HG03469 (cell line): ENCODE data around the gene FAM171A1.
"Not testable (repeated sequence)": the region's sequence is repeated elsewhere in the genome, so short reads cannot be mapped to it uniquely, and the experiment has no call there.

Source experiments
- ATAC-seq: cut with Tn5 transposase; IDR thresholded peaks from one replicate; pipeline ENCODE4 v1.9.1; 2021; ENCODE audit warnings: mild to moderate bottlenecking, moderate library complexity, moderate number of reproducible peaks; ENCODE audit not compliant: unreplicated experiment

The FAM171A1 gene

DNA sequence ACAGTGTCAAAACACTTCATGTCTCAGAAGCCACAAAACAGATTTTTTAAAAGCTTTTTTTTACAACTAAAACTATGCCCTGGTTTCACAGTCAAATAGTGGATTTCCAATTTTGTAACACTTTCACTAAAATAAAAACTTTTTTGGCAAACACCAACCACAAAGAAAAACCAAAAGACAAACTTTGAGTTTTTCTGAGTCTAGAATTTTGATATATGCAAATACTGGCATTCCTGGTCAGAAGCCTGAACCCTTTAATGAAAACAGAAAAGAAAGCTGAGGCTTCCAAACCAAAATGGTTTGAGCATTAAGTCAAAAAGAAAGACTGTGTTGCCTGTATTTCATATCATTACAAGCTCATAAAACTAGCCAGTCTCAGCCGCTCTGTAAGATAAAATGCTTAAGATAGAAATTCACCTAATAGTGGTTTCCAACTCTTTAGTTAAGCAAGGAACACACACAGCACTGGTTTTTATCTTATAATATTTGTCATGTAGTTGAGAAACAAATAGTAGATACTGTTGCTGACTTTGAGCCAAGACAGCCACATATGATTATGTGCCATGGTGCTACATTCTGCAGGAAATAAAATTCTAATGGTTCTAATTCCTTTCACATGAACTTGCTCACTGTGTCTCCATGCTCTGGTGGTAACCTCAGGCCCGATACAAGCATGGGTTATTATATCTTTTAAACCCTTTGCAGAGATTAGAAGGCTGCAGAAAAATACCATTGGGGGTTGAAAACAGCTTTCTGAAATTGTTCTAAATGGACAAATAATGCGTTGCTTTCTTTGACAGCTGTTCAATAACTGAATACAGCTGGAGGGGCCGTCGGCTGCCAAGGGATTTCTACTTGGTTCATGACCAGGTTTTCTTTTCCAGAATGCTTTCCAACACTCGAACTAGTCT, 49.4 kb downstream of the FAM171A1 start:
- ATAC-seq, result no peak

DNA sequence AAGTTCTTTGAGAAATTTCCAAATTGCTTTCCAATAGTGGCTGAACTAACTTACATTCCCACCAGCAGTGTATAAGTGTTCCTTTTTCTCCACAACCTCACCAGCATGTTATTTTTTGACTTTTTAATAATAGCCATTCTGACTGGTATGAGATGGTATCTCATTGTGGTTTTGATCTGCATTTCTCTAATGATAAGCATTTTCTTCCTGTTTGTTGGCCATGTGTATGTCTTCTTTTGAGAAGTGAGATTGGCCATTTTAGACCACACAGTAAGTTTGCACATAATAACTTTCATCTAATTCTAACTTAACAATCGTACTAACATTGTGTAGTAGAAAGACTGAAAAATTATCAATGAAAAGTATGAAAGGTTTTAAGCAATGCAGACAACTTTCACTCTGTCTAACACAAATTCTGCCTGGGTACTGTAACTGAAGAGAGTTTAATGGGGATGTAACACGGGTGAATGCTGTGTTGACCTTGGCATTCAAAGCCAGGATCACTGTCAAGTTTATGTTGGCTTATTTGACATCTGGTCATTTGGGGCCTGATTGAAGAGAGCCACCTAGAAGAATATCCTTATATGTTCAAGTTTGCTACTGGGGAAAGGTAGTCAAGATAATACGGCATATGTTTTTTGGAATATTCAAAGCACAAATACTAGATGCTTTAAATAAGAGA, 50.4 kb downstream of the FAM171A1 start:
- ATAC-seq, result no peak

- no peak for ATAC-seq
Measured at GRCh38 chr10:15320118-15320517, 51.0 kb downstream of the FAM171A1 start.

- no peak for ATAC-seq
Measured at GRCh38 chr10:15316871-15317464, 54.1 kb downstream of the FAM171A1 start.

GRCh38 chr10:15316145-15316544, 54.9 kb downstream of the FAM171A1 start:
- no peak for ATAC-seq

GRCh38 chr10:15315286-15315685, 55.8 kb downstream of the FAM171A1 start:
- ATAC-seq, result no peak

GRCh38 chr10:15314482-15315045, 56.5 kb downstream of the FAM171A1 start:
- ATAC-seq, result no peak

DNA sequence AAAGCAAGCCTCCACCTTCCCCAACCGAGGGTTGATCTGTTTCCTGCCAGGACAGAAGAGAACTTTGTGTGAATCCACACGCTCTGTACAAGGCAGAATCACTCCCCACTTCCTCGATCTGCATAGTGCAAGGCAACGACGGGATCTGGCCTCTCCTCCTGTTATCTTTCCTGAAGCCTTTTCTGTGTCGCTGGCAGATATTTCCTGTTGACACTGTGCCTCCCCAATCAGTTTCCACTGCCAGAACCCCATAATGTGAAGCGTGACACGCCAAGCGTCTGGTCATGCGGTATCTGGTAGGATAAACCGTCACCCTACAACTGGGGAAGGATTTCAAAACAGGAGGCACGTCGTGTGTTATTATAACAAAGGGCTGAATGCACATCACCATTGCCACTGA, 57.2 kb downstream of the FAM171A1 start:
- ATAC-seq, result no peak

- no peak for ATAC-seq
Measured at GRCh38 chr10:15313047-15313446, 58.0 kb downstream of the FAM171A1 start.

- ATAC-seq, result no peak
Measured at GRCh38 chr10:15311569-15312280, 59.4 kb downstream of the FAM171A1 start.

DNA sequence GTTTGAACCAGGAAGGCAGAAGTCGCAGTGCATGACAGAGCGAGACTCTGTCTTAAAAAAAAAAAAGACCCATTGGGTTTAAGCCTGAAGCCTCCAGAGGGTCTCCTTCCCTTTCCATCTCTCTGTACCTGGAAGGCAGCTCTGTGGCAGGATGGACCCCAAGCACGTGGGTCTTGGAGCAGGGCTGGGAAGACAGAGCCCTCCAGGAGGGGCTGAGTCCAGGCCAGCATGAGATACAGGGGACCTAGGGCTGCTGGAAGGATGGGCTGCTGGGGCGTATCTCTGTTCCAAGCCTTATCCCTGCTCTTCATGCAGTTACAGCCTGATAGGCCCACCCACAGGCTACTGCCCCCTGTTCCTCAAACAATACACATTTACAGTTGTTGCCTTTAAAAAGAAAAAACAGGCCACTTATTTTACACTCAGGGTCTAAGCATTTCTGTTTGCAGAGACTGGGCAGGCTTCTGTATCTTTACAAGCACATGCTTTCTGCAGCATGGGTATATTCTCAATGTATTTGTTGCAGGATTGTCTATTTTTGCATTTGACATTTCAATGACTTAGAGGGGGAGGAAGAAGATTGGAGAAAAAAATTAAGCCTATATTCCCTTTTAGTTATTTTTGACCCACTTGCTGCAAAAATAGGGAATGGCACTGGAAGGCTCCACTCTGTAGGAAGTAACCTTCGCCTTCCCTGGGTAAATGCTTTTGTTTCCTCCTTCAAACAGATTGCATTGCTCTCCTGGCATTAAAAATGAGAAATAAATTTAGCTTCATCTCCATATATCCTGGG, 60.1 kb downstream of the FAM171A1 start:
- no peak for ATAC-seq

DNA sequence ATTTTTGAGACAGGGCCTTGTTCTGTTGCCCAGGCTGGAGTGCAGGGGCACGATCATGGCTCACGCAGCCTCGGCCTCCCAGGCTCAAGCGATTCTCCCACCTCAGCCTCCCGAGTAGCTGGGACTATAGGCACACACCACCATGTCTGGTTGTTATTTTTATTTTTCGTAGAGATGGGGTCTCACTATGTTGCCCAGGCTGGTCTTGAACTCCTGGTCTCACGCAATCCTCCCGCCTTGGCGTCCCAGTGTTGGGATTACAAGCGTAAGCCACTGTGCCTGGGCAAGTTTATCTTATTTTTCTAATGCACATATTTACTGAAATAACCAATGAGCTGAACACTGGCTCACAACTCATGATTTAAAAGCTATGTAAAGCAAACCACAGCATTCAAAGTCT, 61.9 kb downstream of the FAM171A1 start:
- ATAC-seq, result no peak

DNA sequence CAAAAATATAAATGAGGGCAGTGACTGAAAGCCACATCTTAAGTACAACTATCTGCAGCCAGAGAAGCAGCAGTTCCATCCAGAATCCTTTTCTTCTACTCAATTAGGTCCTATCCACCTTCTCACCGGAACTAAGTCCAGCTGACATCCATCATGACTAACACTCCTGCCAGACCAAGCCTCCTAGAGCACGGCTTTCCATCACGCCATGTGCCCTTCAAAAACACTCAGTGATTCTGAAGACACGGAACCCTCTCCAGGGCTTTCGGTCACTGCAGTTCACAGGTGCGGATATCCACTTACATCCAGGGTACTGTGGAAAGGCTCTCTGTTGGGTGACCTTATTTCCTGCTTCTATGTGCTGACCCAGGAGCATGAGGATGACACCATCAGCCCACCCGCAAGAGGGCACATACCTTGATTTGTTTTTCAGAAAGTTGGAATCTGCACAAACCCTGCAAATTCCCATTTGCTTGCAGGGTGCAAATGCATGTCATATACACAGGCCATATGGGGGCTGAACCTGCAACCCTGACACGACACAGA, 64.3 kb downstream of the FAM171A1 start:
- ATAC-seq, result no peak

DNA sequence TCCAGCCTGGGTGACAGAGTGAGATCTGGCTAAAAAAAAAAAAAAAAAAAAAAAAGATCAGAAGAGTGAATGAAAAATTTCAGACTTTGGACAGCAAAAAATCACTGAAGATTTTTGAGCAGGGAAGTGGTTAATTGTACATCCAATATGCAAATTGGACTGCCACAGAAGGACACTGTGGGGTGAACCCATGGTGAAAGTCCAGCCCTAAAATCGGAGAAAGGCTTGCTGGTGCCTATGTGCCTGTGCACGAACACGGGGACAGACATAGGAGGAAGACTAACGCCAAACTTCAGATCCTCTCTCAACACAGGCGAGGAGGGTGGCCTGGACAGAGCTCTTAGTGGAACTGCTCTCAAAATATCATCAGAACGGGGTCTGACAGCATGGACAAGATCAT, 65.5 kb downstream of the FAM171A1 start:
- ATAC-seq, result no peak

DNA sequence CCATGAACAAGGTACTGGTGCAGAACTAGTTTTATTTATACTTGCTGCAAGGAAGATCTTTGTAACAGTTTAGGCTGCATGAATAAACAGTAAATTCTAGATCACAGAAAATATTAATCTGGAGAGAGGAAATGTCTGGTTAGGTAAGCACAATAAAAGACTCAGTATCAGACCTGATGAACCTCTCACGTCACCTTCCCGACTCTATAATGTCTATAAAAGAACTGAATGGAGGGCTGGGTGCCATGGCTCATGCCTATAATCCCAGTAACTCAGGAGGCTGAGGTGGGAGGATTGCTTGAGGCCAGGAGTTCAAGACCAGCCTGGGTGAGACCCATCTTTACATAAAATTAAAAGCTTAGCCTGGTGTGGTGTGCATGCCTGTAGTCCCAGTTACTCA, 65.9 kb downstream of the FAM171A1 start:
- ATAC-seq, result no peak

- ATAC-seq, result not testable (repeated sequence)
Measured at GRCh38 chr10:15302188-15302956, 68.7 kb downstream of the FAM171A1 start.

DNA sequence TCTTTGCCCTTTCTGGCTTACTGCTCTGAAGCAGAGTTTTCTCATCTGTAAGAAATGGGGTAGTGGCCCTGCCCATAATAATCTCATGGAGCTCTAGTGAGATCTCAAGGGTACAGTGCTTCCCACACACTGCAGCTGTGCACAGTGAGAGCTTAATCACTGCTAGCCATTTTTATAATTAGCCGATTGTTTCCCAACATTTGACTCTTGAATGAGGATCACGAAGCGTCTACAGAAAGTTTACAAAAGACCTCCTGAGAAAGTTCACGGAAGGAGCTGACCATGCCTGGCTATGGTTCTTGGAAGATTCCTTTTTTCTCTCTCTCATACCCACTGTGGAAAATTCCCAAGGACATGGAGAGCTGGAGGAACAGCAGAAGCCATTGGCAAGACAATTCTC, 70.4 kb downstream of the FAM171A1 start:
- no peak for ATAC-seq

DNA sequence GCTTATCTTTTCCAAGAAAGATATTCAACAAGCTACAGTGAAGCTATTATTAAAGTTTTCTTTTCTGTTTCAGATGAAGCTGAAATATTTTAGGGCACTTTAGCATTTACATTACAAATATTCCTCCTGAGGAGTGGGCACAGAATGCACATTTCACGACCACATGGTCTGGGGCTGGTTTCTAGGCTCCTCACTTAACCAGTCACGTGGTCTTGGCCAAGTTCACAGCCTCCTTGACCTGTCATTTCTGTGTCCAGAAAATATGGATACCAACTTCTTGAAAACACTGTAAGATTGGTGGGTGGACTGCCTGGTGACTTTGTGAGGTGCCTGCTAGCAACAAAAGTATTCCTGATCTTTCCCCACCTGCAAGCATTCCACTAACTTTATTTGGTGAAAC, 70.9 kb downstream of the FAM171A1 start:
- ATAC-seq, result no peak

DNA sequence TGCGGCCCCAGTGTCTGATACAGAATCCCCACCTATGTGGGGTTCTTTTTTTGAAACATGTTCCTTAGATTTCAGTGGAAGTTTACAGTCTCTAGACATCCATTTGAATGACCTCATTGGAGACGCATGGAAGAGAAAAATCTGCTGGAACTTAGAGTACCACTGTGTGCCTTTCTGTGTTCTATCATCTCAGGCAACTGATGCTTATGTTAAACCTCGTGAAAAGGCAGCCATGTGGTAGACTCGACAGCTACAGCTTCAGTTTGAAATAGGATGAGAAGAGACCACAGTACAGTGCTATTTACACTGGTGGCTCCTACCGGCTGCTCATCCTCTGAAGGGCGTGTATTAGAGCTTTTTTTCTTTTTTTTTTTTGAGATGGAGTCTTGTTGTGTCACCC, 74.4 kb downstream of the FAM171A1 start:
- ATAC-seq, result no peak
